ENCODE results near the gene CALML6.

The CALML6 gene

GRCh38 chr1:1911350-1912041 lies 3.6 kb upstream of the CALML6 start:
- Histone ChIP-seq H2AFZ (ENCODE audit: low read length) (no peak overlapping the region), H3K4me2 (ENCODE audit: low read length) (no peak overlapping the region), H3K27me3 (ENCODE audit: insufficient read depth, low read length) (no peaks in the 10 kb centered on the region; the same call in 1 of the 2 replicates), H3K9ac (ENCODE audit: low read length) (no peak overlapping the region), H3F3A (ENCODE audit: insufficient read depth, low read length) (0 out of 2 replicates have a peak, but pooled peaks cover 7% of the 10 kb centered on the region), H4K20me1 (ENCODE audit: insufficient read depth, low read length) (no peaks in the 10 kb centered on the region), H3K9me3 (ENCODE audit: low read length) (no peaks in the 10 kb centered on the region), H3K36me3 (ENCODE audit: insufficient read depth, low read length) (no peaks in the 10 kb centered on the region), H3K9me2 (ENCODE audit: low read depth, low read length) (no peaks in the 10 kb centered on the region), H3K4me3 (ENCODE audit: low read depth, low read length, poor library complexity, severe bottlenecking) (no peak overlapping the region), H3K27ac (ENCODE audit: low read depth, low read length, poor library complexity, severe bottlenecking) (no peak overlapping the region), H3K4me1 (ENCODE audit: insufficient read depth, low read length, severe bottlenecking) (peaks cover 27% of the 10 kb centered on the region), H3K79me2 (ENCODE audit: insufficient read depth, low read length) (no peaks in the 10 kb centered on the region)
- TF ChIP-seq, protein P1, sequence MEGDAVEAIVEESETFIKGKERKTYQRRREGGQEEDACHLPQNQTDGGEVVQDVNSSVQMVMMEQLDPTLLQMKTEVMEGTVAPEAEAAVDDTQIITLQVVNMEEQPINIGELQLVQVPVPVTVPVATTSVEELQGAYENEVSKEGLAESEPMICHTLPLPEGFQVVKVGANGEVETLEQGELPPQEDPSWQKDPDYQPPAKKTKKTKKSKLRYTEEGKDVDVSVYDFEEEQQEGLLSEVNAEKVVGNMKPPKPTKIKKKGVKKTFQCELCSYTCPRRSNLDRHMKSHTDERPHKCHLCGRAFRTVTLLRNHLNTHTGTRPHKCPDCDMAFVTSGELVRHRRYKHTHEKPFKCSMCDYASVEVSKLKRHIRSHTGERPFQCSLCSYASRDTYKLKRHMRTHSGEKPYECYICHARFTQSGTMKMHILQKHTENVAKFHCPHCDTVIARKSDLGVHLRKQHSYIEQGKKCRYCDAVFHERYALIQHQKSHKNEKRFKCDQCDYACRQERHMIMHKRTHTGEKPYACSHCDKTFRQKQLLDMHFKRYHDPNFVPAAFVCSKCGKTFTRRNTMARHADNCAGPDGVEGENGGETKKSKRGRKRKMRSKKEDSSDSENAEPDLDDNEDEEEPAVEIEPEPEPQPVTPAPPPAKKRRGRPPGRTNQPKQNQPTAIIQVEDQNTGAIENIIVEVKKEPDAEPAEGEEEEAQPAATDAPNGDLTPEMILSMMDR (IDR thresholded peaks at IDR 0.05; ENCODE audit: low read length) = no peak
- TF ChIP-seq EZH2 (IDR thresholded peaks at IDR 0.05; ENCODE audit: borderline replicate concordance, low read length) = no peak

- Histone ChIP-seq H3K27ac (ENCODE audit: low read depth, low read length, poor library complexity, severe bottlenecking) (no peak overlapping the region), H3K79me2 (ENCODE audit: insufficient read depth, low read length) (no peaks in the 10 kb centered on the region), H3K36me3 (ENCODE audit: insufficient read depth, low read length) (no peaks in the 10 kb centered on the region), H3K9me3 (ENCODE audit: low read length) (no peaks in the 10 kb centered on the region), H3K9ac (ENCODE audit: low read length) (no peak overlapping the region), H3K9me2 (ENCODE audit: low read depth, low read length) (no peaks in the 10 kb centered on the region), H3K4me2 (ENCODE audit: low read length) (no peak overlapping the region), H3K27me3 (ENCODE audit: insufficient read depth, low read length) (no peaks in the 10 kb centered on the region; the same call in 1 of the 2 replicates), H3K4me3 (ENCODE audit: low read depth, low read length, poor library complexity, severe bottlenecking) (no peak overlapping the region), H2AFZ (ENCODE audit: low read length) (no peak overlapping the region), H4K20me1 (ENCODE audit: insufficient read depth, low read length) (no peaks in the 10 kb centered on the region), H3K4me1 (ENCODE audit: insufficient read depth, low read length, severe bottlenecking) (peaks cover 12% of the 10 kb centered on the region), H3F3A (ENCODE audit: insufficient read depth, low read length) (no peaks in the 10 kb centered on the region)
- TF ChIP-seq EZH2 (IDR thresholded peaks at IDR 0.05; ENCODE audit: borderline replicate concordance, low read length) = no peak
- TF ChIP-seq, protein P1 (IDR thresholded peaks at IDR 0.05; ENCODE audit: low read length) = no peak
These were observed 724 bp upstream of the CALML6 start for GRCh38 chr1:1914101-1914970.

DNA sequence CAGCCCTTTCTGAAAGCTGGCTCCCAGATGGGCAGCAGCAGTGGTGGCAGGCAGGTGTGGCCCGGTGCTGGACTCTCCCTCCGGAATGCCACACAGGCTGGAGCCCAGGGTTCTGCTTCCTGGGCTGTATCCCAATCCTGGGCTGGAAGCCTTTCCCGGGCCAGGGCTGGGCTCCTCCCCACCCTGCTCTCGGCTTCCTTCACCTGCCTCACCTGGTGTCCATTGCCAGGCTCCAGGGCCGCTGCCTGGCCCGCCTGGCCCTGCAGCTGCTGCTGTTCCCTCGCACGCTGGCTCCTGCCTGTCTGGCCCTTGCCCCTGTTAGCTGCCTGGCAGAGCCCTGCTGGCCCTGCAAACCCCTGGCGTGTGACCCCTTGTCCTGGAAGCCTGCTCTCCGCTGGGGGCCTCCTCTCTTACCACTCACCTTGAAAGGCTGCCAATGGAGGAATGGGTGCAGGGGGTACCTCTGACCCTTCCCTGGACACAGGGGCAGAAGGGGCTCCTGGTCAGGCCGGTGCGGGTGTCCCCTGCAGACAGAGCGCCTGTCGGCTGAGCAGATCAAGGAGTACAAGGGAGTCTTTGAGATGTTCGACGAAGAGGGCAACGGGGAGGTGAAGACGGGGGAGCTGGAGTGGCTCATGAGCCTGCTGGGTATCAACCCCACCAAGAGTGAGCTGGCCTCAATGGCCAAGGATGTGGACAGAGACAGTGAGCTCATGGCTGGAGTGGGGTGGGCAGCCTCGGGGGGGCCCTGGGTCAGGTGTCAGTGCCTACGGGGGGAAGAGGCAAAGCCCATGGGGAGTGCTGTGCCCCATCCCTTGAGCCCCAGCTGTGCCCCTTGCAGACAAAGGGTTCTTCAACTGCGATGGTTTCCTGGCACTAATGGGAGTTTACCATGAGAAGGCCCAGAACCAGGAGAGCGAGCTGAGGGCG lies 1.1 kb downstream of the CALML6 start:
- peaks cover 4% of the 10 kb centered on the region; the same call in 1 of the 2 replicates for H3K27me3 ChIP-seq (ENCODE audit: insufficient read depth, low read length)
- TF ChIP-seq, protein P1 (IDR thresholded peaks at IDR 0.05; ENCODE audit: low read length) = no peak
- H3K79me2 ChIP-seq (ENCODE audit: insufficient read depth, low read length) = no peaks in the 10 kb centered on the region
- H3K4me1 ChIP-seq (ENCODE audit: insufficient read depth, low read length, severe bottlenecking) = peaks cover 9% of the 10 kb centered on the region
- H2AFZ ChIP-seq (ENCODE audit: low read length) = no peak overlapping the region
- no peak overlapping the region for H3K4me2 ChIP-seq (ENCODE audit: low read length)
- H3F3A ChIP-seq (ENCODE audit: insufficient read depth, low read length) = no peaks in the 10 kb centered on the region
- H3K9ac ChIP-seq (ENCODE audit: low read length) = no peak overlapping the region
- H3K4me3 ChIP-seq (ENCODE audit: low read depth, low read length, poor library complexity, severe bottlenecking) = no peak overlapping the region
- H3K9me2 ChIP-seq (ENCODE audit: low read depth, low read length) = no peaks in the 10 kb centered on the region
- H4K20me1 ChIP-seq (ENCODE audit: insufficient read depth, low read length) = no peaks in the 10 kb centered on the region
- H3K9me3 ChIP-seq (ENCODE audit: low read length) = no peaks in the 10 kb centered on the region
- no peak overlapping the region for H3K27ac ChIP-seq (ENCODE audit: low read depth, low read length, poor library complexity, severe bottlenecking)
- H3K36me3 ChIP-seq (ENCODE audit: insufficient read depth, low read length) = no peaks in the 10 kb centered on the region

Measured in OCI-LY1 (cell line).